GM23338 (cell line): ENCODE results near the gene GVQW3.

ENCODE experiments used
- CREB1 ChIP-seq: fragments of 250-450 bp; sonication (Bioruptor Pico); IDR thresholded peaks from 2 replicates; pipeline ENCODE4 v1.5.0; 2020; ENCODE audit warnings: low read depth, mild to moderate bottlenecking, moderate library complexity
- JUNB ChIP-seq: IDR thresholded peaks from one replicate; pipeline ENCODE4 v1.6.1; 2016; ENCODE audit warnings: antibody characterized with exemption; ENCODE audit not compliant: unreplicated experiment
- NANOG ChIP-seq: IDR thresholded peaks from 2 replicates; pipeline ENCODE4 v1.6.1; 2016; ENCODE audit warnings: antibody characterized with exemption, borderline replicate concordance
- POLR2AphosphoS5 ChIP-seq: IDR thresholded peaks from 2 replicates; pipeline ENCODE4 v1.6.1; 2016; ENCODE audit warnings: antibody characterized with exemption, low read depth
- TF ChIP-seq, protein P1 (sequence below): IDR thresholded peaks from one replicate; pipeline ENCODE4 v1.6.1; 2018; ENCODE audit warnings: antibody characterized with exemption; ENCODE audit not compliant: unreplicated experiment
- TF ChIP-seq, protein P2 (sequence below), 2 experiments: fragments of 200-600 bp in 1 of 2; sonication (generic) in 1 of 2; conservative IDR thresholded peaks; 2 replicates each; pipeline versions ENCODE4 v1.5.1 to v1.6.1; 2016 to 2017; ENCODE audit warnings: antibody characterized with exemption in 2 of 2, low read depth in 2 of 2, mild to moderate bottlenecking in 2 of 2, moderate library complexity in 1 of 2

DNA sequence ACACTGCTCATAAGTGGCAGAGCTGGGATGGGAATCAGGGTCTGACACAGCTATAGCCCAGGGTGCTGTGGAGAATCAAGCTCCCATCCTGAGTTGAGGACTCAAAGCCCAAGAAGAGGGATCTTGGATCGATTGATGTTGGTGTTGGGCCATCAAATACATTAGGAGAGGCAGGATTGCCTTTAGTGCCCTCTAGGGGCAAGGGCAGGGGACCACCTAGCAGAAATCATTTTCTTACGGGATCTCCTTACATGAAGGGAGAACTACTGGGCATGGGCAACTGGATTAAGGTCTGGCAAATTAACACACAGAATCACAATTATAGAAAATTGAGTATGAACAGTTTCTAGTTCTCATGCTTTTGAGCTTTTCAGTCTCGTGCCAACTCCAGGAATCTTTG is 38.8 kb downstream of the GVQW3 start:
- TF ChIP-seq POLR2AphosphoS5: no peak
- TF ChIP-seq CREB1 (CRISPR knock-in tag): no peak
- TF ChIP-seq, protein P1, sequence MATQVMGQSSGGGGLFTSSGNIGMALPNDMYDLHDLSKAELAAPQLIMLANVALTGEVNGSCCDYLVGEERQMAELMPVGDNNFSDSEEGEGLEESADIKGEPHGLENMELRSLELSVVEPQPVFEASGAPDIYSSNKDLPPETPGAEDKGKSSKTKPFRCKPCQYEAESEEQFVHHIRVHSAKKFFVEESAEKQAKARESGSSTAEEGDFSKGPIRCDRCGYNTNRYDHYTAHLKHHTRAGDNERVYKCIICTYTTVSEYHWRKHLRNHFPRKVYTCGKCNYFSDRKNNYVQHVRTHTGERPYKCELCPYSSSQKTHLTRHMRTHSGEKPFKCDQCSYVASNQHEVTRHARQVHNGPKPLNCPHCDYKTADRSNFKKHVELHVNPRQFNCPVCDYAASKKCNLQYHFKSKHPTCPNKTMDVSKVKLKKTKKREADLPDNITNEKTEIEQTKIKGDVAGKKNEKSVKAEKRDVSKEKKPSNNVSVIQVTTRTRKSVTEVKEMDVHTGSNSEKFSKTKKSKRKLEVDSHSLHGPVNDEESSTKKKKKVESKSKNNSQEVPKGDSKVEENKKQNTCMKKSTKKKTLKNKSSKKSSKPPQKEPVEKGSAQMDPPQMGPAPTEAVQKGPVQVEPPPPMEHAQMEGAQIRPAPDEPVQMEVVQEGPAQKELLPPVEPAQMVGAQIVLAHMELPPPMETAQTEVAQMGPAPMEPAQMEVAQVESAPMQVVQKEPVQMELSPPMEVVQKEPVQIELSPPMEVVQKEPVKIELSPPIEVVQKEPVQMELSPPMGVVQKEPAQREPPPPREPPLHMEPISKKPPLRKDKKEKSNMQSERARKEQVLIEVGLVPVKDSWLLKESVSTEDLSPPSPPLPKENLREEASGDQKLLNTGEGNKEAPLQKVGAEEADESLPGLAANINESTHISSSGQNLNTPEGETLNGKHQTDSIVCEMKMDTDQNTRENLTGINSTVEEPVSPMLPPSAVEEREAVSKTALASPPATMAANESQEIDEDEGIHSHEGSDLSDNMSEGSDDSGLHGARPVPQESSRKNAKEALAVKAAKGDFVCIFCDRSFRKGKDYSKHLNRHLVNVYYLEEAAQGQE: no peak
- no peak for TF ChIP-seq NANOG
- TF ChIP-seq, protein P2, sequence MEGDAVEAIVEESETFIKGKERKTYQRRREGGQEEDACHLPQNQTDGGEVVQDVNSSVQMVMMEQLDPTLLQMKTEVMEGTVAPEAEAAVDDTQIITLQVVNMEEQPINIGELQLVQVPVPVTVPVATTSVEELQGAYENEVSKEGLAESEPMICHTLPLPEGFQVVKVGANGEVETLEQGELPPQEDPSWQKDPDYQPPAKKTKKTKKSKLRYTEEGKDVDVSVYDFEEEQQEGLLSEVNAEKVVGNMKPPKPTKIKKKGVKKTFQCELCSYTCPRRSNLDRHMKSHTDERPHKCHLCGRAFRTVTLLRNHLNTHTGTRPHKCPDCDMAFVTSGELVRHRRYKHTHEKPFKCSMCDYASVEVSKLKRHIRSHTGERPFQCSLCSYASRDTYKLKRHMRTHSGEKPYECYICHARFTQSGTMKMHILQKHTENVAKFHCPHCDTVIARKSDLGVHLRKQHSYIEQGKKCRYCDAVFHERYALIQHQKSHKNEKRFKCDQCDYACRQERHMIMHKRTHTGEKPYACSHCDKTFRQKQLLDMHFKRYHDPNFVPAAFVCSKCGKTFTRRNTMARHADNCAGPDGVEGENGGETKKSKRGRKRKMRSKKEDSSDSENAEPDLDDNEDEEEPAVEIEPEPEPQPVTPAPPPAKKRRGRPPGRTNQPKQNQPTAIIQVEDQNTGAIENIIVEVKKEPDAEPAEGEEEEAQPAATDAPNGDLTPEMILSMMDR (conservative IDR thresholded peaks at IDR 0.05; ENCODE audit: low read depth in 2 of 2): peak; percentile 73 to 79
- no peak for TF ChIP-seq JUNB
